ENCODE measurements around the gene UBASH3A. TPM values are rescaled to one million over a fixed set of nuclear protein-coding genes. Genes with fewer than 3 reads are reported as not detected.

The UBASH3A gene
- total RNA-seq, 5 donors from 2014 or later (not counting 1 experiment from before 2014, with no cell fraction given) = 59.1 to 98.8 (median 80.5) TPM

DNA sequence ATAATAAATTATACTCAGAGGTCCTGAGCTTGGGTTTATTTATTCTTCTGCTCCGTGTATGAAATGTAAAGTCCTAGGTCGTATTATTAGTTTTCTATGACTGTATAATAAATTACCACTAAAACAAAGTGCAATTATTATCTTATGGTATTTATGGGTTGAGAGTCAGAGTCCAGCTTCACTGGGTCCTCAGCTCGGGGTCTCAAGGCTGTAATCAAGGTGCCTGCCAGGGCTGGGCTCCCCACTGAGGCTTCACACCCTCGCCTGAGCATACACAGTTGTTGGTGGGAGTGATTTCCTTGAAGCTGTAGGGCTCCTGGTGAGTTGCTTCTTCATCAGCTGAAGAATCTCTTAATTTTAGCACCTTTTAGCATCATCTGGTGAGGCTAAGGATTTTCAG lies 15.2 kb downstream of the UBASH3A start:
- Histone ChIP-seq H3K27ac (ENCODE audit: low read length) (no peak overlapping the region), H3K4me3 (ENCODE audit: control insufficient read depth in 1 of 2, extremely low read depth in 1 of 2, low read length in 1 of 2) (no peak overlapping the region), H3K27me3 (replicated peaks in 1 of 2; ENCODE audit: control insufficient read depth in 2 of 2, extremely low read depth in 1 of 2, insufficient read depth in 2 of 2, low read length in 1 of 2) (no peaks in the 10 kb centered on the region), H3K4me1 (ENCODE audit: control insufficient read depth in 1 of 2, extremely low read depth in 1 of 2, insufficient read depth in 2 of 2, low read length in 2 of 2) (peaks cover 65 to 81% of the 10 kb centered on the region in 2 experiments), H3K36me3 (ENCODE audit: control insufficient read depth in 2 of 2, extremely low read depth in 1 of 2, insufficient read depth in 1 of 2, low read length in 1 of 2) (peaks cover 3 to 84% of the 10 kb centered on the region in 2 donors), H3K9me3 (no peaks in the 10 kb centered on the region)
- H3K4me1 Mint-ChIP-seq = peaks cover 58 to 93% (median 90%) of the 10 kb centered on the region in 3 donors
- ChIA-PET POLR2A (no interaction called here), CTCF (interaction anchor here in 1 of 2 donors (0.8 kb wide), 1 partner anchor 37 kb away, joined by 3 read pairs; no protein-coding TSS in a partner anchor)
- ATAC-seq (replicated peaks in 1 of 4) (no peak), DNase-seq (no peak)
- no peaks in the 10 kb centered on the region for H3K27me3 Mint-ChIP-seq
- WGBS (ENCODE audit: insufficient coverage) = 88% methylated on average over 1 of the region's 4 CpGs
- H3K4me3 Mint-ChIP-seq = no peak overlapping the region
- no peaks in the 10 kb centered on the region for H3K9me3 Mint-ChIP-seq
- peaks cover 70% of the 10 kb centered on the region for H3K36me3 Mint-ChIP-seq
- no peak overlapping the region for H3K27ac Mint-ChIP-seq

DNA sequence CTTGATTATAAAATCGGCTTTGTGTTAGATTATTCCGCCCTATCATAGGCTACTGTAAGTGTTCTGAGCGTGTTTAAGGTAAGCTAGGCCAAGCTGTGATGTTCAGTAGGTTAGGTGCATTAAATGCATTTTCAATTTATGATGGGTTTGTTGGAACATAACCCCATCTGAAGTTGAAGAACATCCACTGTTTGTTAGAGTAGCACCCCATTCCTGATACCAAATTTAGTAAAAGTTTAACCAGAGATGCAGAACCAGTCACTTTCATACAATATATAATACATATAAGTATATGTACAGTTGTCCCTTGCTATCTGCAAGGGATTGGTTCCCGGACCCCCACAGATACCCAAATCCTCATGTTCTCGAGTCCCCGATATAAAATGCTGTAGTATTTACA lies 16.1 kb downstream of the UBASH3A start:
- no peaks in the 10 kb centered on the region for H3K27me3 ChIP-seq (replicated peaks in 1 of 2; ENCODE audit: control insufficient read depth in 2 of 2, extremely low read depth in 1 of 2, insufficient read depth in 2 of 2, low read length in 1 of 2)
- Mint-ChIP-seq H3K4me1 (peaks cover 68 to 93% (median 90%) of the 10 kb centered on the region in 3 donors), H3K9me3 (no peaks in the 10 kb centered on the region), H3K27me3 (no peaks in the 10 kb centered on the region), H3K4me3 (no peak overlapping the region), H3K27ac (no peak overlapping the region), H3K36me3 (peaks cover 63% of the 10 kb centered on the region)
- H3K9me3 ChIP-seq = no peaks in the 10 kb centered on the region
- no peak overlapping the region for H3K27ac ChIP-seq (ENCODE audit: low read length)
- H3K36me3 ChIP-seq (ENCODE audit: control insufficient read depth in 2 of 2, extremely low read depth in 1 of 2, insufficient read depth in 1 of 2, low read length in 1 of 2) = peaks cover 8 to 81% of the 10 kb centered on the region in 2 donors
- no peak overlapping the region for H3K4me3 ChIP-seq (ENCODE audit: control insufficient read depth in 1 of 2, extremely low read depth in 1 of 2, low read length in 1 of 2)
- no CpG with 5 or more reads among the region's 6 CpGs for WGBS (ENCODE audit: insufficient coverage)
- H3K4me1 ChIP-seq (ENCODE audit: control insufficient read depth in 1 of 2, extremely low read depth in 1 of 2, insufficient read depth in 2 of 2, low read length in 2 of 2) = peaks cover 66 to 81% of the 10 kb centered on the region in 2 experiments
- CTCF ChIA-PET = interaction anchor here in 1 of 2 donors (2.4 kb wide), 1 partner anchor 16 kb away, joined by 13 read pairs; the partner anchor contains the start of gene UBASH3A
- no peak for DNase-seq
- no peak for ATAC-seq (replicated peaks in 1 of 4)
- POLR2A ChIA-PET = no interaction called here

DNA sequence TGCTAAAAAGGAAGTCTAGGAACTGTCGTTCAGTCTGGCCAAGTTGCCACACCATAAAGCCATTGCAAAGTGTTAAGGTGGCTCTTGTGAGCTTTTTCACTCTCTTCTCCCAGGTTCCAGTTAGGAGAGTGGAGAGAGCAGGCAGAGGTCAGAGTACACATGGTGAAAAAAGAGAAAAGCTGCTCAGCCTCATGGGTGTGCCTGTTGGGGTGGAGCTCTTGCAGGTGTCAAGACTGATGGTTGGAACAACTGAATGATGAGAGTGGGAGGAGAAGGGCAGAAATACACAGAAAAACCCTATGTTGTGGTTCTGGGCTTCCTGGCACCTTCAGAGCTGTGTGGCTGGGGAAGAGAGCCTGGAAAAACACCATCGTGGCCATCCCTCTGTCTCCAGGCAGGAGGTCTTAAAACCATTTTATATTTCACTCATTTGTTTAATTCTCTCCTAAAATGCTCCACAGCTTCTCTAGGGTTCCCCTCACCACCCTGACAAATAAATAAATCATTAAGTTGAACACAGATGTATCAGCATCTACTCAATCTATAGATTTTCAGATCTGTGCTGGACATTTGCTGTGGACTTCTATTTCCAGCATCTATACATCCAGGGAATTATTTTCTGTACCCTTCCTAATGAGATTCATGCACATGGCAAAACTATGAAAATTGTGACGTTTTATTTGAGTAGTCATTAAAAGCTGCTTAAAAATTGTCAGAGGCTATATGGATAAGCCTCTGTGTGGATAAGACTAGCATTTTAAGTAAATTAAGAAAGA lies 17.5 kb downstream of the UBASH3A start:
- Histone ChIP-seq H3K27ac (ENCODE audit: low read length) (peak overlapping the region; percentile 17), H3K36me3 (ENCODE audit: control insufficient read depth in 2 of 2, extremely low read depth in 1 of 2, insufficient read depth in 1 of 2, low read length in 1 of 2) (peaks cover 8 to 71% of the 10 kb centered on the region in 2 donors), H3K4me1 (ENCODE audit: control insufficient read depth in 1 of 2, extremely low read depth in 1 of 2, insufficient read depth in 2 of 2, low read length in 2 of 2) (peaks cover 66 to 81% of the 10 kb centered on the region in 2 experiments), H3K4me3 (ENCODE audit: control insufficient read depth in 1 of 2, extremely low read depth in 1 of 2, low read length in 1 of 2) (no peak overlapping the region), H3K27me3 (replicated peaks in 1 of 2; ENCODE audit: control insufficient read depth in 2 of 2, extremely low read depth in 1 of 2, insufficient read depth in 2 of 2, low read length in 1 of 2) (no peaks in the 10 kb centered on the region), H3K9me3 (no peaks in the 10 kb centered on the region)
- Mint-ChIP-seq H3K27me3 (no peaks in the 10 kb centered on the region), H3K4me1 (peaks cover 81 to 93% (median 90%) of the 10 kb centered on the region in 3 donors), H3K4me3 (peak overlapping the region in 2 of 3 donors; percentile 31 to 65), H3K27ac (peak overlapping the region; percentile 76 to 81), H3K9me3 (no peaks in the 10 kb centered on the region), H3K36me3 (peaks cover 62% of the 10 kb centered on the region)
- ATAC-seq (replicated peaks in 1 of 4) (no peak), DNase-seq (peak in 1 of 35 experiments; percentile 8)
- ChIA-PET CTCF (interaction anchor here in 1 of 2 donors (0.6 to 2.4 kb wide), 2 partner anchors 17 to 22 kb away, joined by 8 to 13 read pairs; partner anchors contain the start of gene UBASH3A), POLR2A (interaction anchor here in 1 of 2 donors (0.6 to 1.9 kb wide), 3 partner anchors 18 to 173 kb away, joined by 5 to 6 read pairs (median 6); partner anchors contain the start of gene UBASH3A)
- 40% methylated on average over 2 of the region's 3 CpGs for WGBS (ENCODE audit: insufficient coverage)

DNA sequence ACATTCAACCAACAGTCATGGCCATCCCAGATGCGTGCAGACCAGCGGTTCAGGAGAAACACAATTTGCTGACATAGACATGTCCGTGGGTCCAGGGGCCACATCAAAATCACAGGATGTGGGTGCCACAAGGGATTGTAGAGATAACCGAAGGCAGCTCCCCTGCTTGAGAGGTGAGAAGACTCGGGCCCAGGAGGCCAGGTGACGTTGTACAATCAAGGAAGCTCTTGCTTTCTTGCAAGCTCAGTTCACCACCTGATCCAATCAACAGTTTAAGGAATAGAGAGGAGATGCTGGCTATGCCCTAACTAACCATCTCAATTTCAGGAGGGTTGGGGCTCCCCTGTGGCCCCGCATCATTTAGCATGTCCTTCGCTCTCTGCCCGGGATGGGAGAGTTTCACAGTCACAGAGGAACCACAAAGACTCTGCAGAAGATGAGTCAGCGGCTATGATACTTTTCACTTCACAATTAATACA lies 19.5 kb downstream of the UBASH3A start:
- H3K27ac ChIP-seq (ENCODE audit: low read length) = peak overlapping the region; percentile 84
- peak overlapping the region; percentile 68 to 84 for H3K27ac Mint-ChIP-seq
- CTCF ChIA-PET = interaction anchor here (0.5 to 1.2 kb wide), 2 partner anchors 20 to 294 kb away, joined by 5 to 8 read pairs; partner anchors contain the start of gene UBASH3A (in 1 of the 2)
- no peaks in the 10 kb centered on the region for H3K27me3 Mint-ChIP-seq
- peak overlapping the region; percentile 57 to 83 (median 57) for H3K4me3 Mint-ChIP-seq
- H3K36me3 ChIP-seq (ENCODE audit: control insufficient read depth in 2 of 2, extremely low read depth in 1 of 2, insufficient read depth in 1 of 2, low read length in 1 of 2) = peaks cover 14 to 76% of the 10 kb centered on the region in 2 donors
- peak in 2 of 4 experiments; percentile 35 to 37 for ATAC-seq (replicated peaks in 1 of 4)
- 6% methylated on average over 6 of the region's 10 CpGs for WGBS (ENCODE audit: insufficient coverage)
- peaks cover 72 to 81% of the 10 kb centered on the region in 2 experiments for H3K4me1 ChIP-seq (ENCODE audit: control insufficient read depth in 1 of 2, extremely low read depth in 1 of 2, insufficient read depth in 2 of 2, low read length in 2 of 2)
- no peaks in the 10 kb centered on the region for H3K9me3 ChIP-seq
- POLR2A ChIA-PET = interaction anchor here in 1 of 2 donors (0.9 kb wide), 1 partner anchor 19 kb away, joined by 3 read pairs; the partner anchor contains the start of gene UBASH3A
- DNase-seq = peak in 20 of 35 experiments; percentile 27 to 72 (median 37)
- H3K4me3 ChIP-seq (ENCODE audit: control insufficient read depth in 1 of 2, extremely low read depth in 1 of 2, low read length in 1 of 2) = no peak overlapping the region
- H3K9me3 Mint-ChIP-seq = no peaks in the 10 kb centered on the region
- H3K36me3 Mint-ChIP-seq = peaks cover 64% of the 10 kb centered on the region
- H3K4me1 Mint-ChIP-seq = peaks cover 85 to 92% (median 89%) of the 10 kb centered on the region in 3 donors
- H3K27me3 ChIP-seq (replicated peaks in 1 of 2; ENCODE audit: control insufficient read depth in 2 of 2, extremely low read depth in 1 of 2, insufficient read depth in 2 of 2, low read length in 1 of 2) = no peaks in the 10 kb centered on the region

DNA sequence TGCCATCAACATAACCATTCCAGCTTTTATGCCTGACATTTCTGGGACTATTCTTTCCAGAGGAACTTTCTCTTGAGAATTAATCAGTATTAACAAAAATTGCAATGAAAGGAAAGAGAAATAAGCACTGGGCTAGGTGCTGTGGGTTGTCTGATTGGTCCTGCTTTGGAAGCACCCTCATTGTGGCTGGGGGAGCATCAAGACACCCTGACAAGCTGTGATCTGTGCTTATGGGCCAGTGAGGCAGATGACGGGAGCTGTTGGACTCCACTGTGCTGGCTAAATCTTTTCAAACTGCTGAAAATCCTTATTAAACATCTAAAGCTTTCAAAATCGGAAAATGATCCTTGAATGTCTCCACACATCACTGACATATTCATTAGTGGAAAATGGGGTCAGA lies 20.0 kb downstream of the UBASH3A start:
- CTCF ChIA-PET = interaction anchor here (0.5 to 1.2 kb wide), 2 partner anchors 20 to 293 kb away, joined by 5 to 8 read pairs; partner anchors contain the start of gene UBASH3A (in 1 of the 2)
- H3K36me3 Mint-ChIP-seq = peaks cover 61% of the 10 kb centered on the region
- Histone ChIP-seq H3K36me3 (ENCODE audit: control insufficient read depth in 2 of 2, extremely low read depth in 1 of 2, insufficient read depth in 1 of 2, low read length in 1 of 2) (peaks cover 19 to 76% of the 10 kb centered on the region in 2 donors), H3K4me1 (ENCODE audit: control insufficient read depth in 1 of 2, extremely low read depth in 1 of 2, insufficient read depth in 2 of 2, low read length in 2 of 2) (peaks cover 72 to 78% of the 10 kb centered on the region in 2 experiments), H3K4me3 (ENCODE audit: control insufficient read depth in 1 of 2, extremely low read depth in 1 of 2, low read length in 1 of 2) (peak overlapping the region in 1 of 2 donors; percentile 27), H3K27me3 (replicated peaks in 1 of 2; ENCODE audit: control insufficient read depth in 2 of 2, extremely low read depth in 1 of 2, insufficient read depth in 2 of 2, low read length in 1 of 2) (no peaks in the 10 kb centered on the region), H3K9me3 (no peaks in the 10 kb centered on the region), H3K27ac (ENCODE audit: low read length) (peak overlapping the region; percentile 84)
- POLR2A ChIA-PET = interaction anchor here in 1 of 2 donors (0.9 kb wide), 1 partner anchor 20 kb away, joined by 3 read pairs; the partner anchor contains the start of gene UBASH3A
- no peaks in the 10 kb centered on the region for H3K27me3 Mint-ChIP-seq
- H3K27ac Mint-ChIP-seq = peak overlapping the region; percentile 68 to 84
- DNase-seq (no peak), ATAC-seq (replicated peaks in 1 of 4) (no peak)
- H3K4me1 Mint-ChIP-seq = peaks cover 86 to 89% (median 87%) of the 10 kb centered on the region in 3 donors
- WGBS (ENCODE audit: insufficient coverage) = 60% methylated on average over 1 of the region's 2 CpGs
- no peaks in the 10 kb centered on the region for H3K9me3 Mint-ChIP-seq
- H3K4me3 Mint-ChIP-seq = peak overlapping the region; percentile 57 to 83 (median 57)

Measured in T-cell (primary cell).